ENCODE data around the gene YTHDF1. TPM values are rescaled to one million over a fixed set of nuclear protein-coding genes. Genes with fewer than 3 reads are reported as not detected.

YTHDF1 gene
- total and polyA plus RNA-seq, 2 donors (not counting 1 experiment from before 2014, with no cell fraction given): 25.3 to 40.5 TPM

DNA sequence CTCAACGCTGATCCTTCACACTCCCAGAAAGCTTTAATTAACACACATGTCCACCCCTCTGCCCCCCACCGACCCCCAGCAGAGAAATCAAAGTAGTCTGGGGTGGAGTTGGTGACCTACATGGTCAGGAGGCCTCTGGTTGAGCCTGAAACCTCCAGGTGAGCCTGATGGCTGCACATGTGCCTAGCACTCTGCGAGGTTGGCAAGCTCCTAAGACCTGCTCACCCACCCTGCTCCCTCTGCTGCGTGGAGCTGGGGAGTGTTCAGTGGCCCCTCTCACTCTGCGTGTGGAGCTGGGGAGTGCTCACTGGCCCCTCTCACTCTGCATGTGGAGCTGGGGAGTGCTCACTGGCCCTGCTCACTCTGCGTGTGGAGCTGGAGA is 7.9 kb upstream of the YTHDF1 start:
- H3K4me3 ChIP-seq (ENCODE audit: control extremely low read depth in 1 of 5, extremely low read depth in 1 of 5, insufficient read depth in 1 of 5, low read depth in 2 of 5, low read length in 4 of 5): no peak overlapping the region
- DNase-seq (no peak), ATAC-seq (ENCODE audit: low read depth) (no peak)
- H3K27ac Mint-ChIP-seq: no peak overlapping the region
- no peaks in the 10 kb centered on the region for H3K4me1 Mint-ChIP-seq
- H2AFZ ChIP-seq (ENCODE audit: insufficient read depth, low read depth, low read length, poor library complexity, severe bottlenecking): no peak overlapping the region
- H3K9me3 ChIP-seq (ENCODE audit: control extremely low read depth in 1 of 3, control insufficient read depth in 2 of 3, insufficient read depth in 1 of 3, low read length in 2 of 3): no peaks in the 10 kb centered on the region
- CTCF ChIA-PET: interaction anchor here (0.6 to 3.4 kb wide), 21 partner anchors 11 to 706 kb away, joined by 3 to 35 read pairs (median 4); partner anchors contain the start of genes ARFGAP1 and BIRC7
- no peak overlapping the region for H3K9ac ChIP-seq (ENCODE audit: low read length)
- H3K4me1 ChIP-seq (ENCODE audit: control insufficient read depth in 2 of 2, insufficient read depth in 2 of 2, low read length in 2 of 2): no peaks in the 10 kb centered on the region
- no peaks in the 10 kb centered on the region for H3K36me3 ChIP-seq (replicated peaks in 1 of 2; ENCODE audit: control extremely low read depth in 1 of 2, control insufficient read depth in 1 of 2, extremely low read depth in 1 of 2, insufficient read depth in 2 of 2, low read length in 1 of 2)
- TF ChIP-seq, protein P1, sequence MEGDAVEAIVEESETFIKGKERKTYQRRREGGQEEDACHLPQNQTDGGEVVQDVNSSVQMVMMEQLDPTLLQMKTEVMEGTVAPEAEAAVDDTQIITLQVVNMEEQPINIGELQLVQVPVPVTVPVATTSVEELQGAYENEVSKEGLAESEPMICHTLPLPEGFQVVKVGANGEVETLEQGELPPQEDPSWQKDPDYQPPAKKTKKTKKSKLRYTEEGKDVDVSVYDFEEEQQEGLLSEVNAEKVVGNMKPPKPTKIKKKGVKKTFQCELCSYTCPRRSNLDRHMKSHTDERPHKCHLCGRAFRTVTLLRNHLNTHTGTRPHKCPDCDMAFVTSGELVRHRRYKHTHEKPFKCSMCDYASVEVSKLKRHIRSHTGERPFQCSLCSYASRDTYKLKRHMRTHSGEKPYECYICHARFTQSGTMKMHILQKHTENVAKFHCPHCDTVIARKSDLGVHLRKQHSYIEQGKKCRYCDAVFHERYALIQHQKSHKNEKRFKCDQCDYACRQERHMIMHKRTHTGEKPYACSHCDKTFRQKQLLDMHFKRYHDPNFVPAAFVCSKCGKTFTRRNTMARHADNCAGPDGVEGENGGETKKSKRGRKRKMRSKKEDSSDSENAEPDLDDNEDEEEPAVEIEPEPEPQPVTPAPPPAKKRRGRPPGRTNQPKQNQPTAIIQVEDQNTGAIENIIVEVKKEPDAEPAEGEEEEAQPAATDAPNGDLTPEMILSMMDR (IDR thresholded peaks at IDR 0.05): no peak
- TF ChIP-seq EZH2 (IDR thresholded peaks at IDR 0.05; ENCODE audit: borderline replicate concordance, insufficient read depth, low read depth, low read length, poor library complexity, severe bottlenecking): no peak
- intact Hi-C loops (cut with micrococcal nuclease): no loop called here
- H3K27me3 Mint-ChIP-seq: peaks cover 16% of the 10 kb centered on the region
- H3K4me2 ChIP-seq (replicated peaks; ENCODE audit: low read depth, low read length, poor library complexity, severe bottlenecking): no peak overlapping the region
- WGBS (ENCODE audit: insufficient coverage): 83% methylated on average over 1 of the region's 6 CpGs
- H4K20me1 ChIP-seq (ENCODE audit: control insufficient read depth, insufficient read depth, low read length, poor library complexity, severe bottlenecking): no peaks in the 10 kb centered on the region
- POLR2A ChIA-PET: no interaction called here
- H3K4me3 Mint-ChIP-seq: no peak overlapping the region
- H3K27ac ChIP-seq (ENCODE audit: low read length in 2 of 2): no peak overlapping the region
- no peaks in the 10 kb centered on the region for H3K9me3 Mint-ChIP-seq (ENCODE audit: insufficient read depth)
- no peaks in the 10 kb centered on the region for H3K79me2 ChIP-seq (ENCODE audit: control insufficient read depth, insufficient read depth, low read length)
- H3K27me3 ChIP-seq (replicated peaks in 1 of 4; ENCODE audit: control extremely low read depth in 1 of 4, control insufficient read depth in 3 of 4, insufficient read depth in 4 of 4, low read length in 3 of 4): peaks cover 0 to 10% (median 0%) of the 10 kb centered on the region in 4 experiments

DNA sequence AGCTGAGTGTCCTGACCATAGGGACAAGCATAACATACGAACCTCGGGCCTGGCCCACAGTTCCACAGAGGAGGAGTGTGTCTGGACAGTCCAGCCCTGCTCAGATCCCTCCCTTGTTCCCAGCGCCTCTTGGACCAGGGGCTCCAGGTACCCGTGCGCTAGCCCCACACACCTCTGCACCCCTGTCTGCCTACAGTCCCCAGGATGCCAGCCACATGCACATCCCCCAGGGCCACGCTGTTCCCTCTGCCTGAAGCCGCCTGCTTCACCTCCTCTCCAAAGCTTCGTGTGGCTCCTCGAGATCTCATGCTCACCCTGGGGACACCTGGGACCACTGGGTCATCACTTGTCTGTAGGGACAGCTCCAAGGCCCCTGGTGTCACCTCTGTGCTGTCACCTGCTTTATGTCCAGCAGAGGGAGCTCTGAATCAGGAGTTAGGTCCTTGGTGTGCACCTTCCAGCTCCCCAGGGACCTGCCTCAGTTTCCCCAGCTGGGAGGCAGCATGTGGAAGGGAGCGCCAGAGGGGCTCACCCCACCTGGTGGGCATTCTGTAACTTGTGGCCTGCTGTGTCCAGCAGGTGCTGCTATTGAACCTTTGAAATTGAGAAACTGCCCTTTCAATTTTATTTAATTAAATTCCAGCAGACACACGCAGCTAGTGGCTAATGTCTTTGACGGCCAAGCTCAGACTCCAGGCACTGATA is 7.3 kb upstream of the YTHDF1 start:
- Histone ChIP-seq H3K9me3 (ENCODE audit: control extremely low read depth in 1 of 3, control insufficient read depth in 2 of 3, insufficient read depth in 1 of 3, low read length in 2 of 3) (no peaks in the 10 kb centered on the region), H3K79me2 (ENCODE audit: control insufficient read depth, insufficient read depth, low read length) (no peaks in the 10 kb centered on the region), H3K27me3 (replicated peaks in 1 of 4; ENCODE audit: control extremely low read depth in 1 of 4, control insufficient read depth in 3 of 4, insufficient read depth in 4 of 4, low read length in 3 of 4) (peaks cover 0 to 7% (median 0%) of the 10 kb centered on the region in 4 experiments), H2AFZ (ENCODE audit: insufficient read depth, low read depth, low read length, poor library complexity, severe bottlenecking) (no peak overlapping the region), H3K36me3 (replicated peaks in 1 of 2; ENCODE audit: control extremely low read depth in 1 of 2, control insufficient read depth in 1 of 2, extremely low read depth in 1 of 2, insufficient read depth in 2 of 2, low read length in 1 of 2) (no peaks in the 10 kb centered on the region), H3K27ac (ENCODE audit: low read length in 2 of 2) (no peak overlapping the region), H4K20me1 (ENCODE audit: control insufficient read depth, insufficient read depth, low read length, poor library complexity, severe bottlenecking) (no peaks in the 10 kb centered on the region), H3K4me3 (ENCODE audit: control extremely low read depth in 1 of 5, extremely low read depth in 1 of 5, insufficient read depth in 1 of 5, low read depth in 2 of 5, low read length in 4 of 5) (no peak overlapping the region), H3K9ac (ENCODE audit: low read length) (no peak overlapping the region), H3K4me2 (replicated peaks; ENCODE audit: low read depth, low read length, poor library complexity, severe bottlenecking) (no peak overlapping the region), H3K4me1 (ENCODE audit: control insufficient read depth in 2 of 2, insufficient read depth in 2 of 2, low read length in 2 of 2) (no peaks in the 10 kb centered on the region)
- no peaks in the 10 kb centered on the region for H3K4me1 Mint-ChIP-seq
- POLR2A ChIA-PET: no interaction called here
- DNase-seq (peak; percentile 61), ATAC-seq (ENCODE audit: low read depth) (peak; percentile 65)
- 63% methylated on average over 12 of the region's 12 CpGs for WGBS (ENCODE audit: insufficient coverage)
- CTCF ChIA-PET: interaction anchor here (0.6 to 3.4 kb wide), 24 partner anchors 10 to 750 kb away, joined by 3 to 35 read pairs (median 4); partner anchors contain the start of genes ARFGAP1 and BIRC7
- H3K27me3 Mint-ChIP-seq: peaks cover 11% of the 10 kb centered on the region
- TF ChIP-seq EZH2 (IDR thresholded peaks at IDR 0.05; ENCODE audit: borderline replicate concordance, insufficient read depth, low read depth, low read length, poor library complexity, severe bottlenecking): no peak
- TF ChIP-seq, protein P1 (IDR thresholded peaks at IDR 0.05): peak; percentile 79
- intact Hi-C loops (cut with micrococcal nuclease): no loop called here
- no peak overlapping the region for H3K27ac Mint-ChIP-seq
- no peak overlapping the region for H3K4me3 Mint-ChIP-seq
- no peaks in the 10 kb centered on the region for H3K9me3 Mint-ChIP-seq (ENCODE audit: insufficient read depth)
